ENCODE measurements around the gene GPC5.

- no peak for TF ChIP-seq POLR2A (IDR thresholded peaks at IDR 0.05)
- no peak for TF ChIP-seq CTCF (IDR thresholded peaks at IDR 0.05)
Observed at GRCh38 chr13:92825938-92826596, 1427.6 kb downstream of the GPC5 start.

All from uterus (tissue), 2 donors.